HG02943 (cell line): Measurements from ENCODE around the gene MCAM.

ENCODE experiments used
- ATAC-seq: cut with Tn5 transposase; IDR thresholded peaks from one replicate; pipeline ENCODE4 v1.9.1; 2021; ENCODE audit warnings: mild to moderate bottlenecking, low read depth, moderate library complexity; ENCODE audit not compliant: unreplicated experiment

The MCAM gene

DNA sequence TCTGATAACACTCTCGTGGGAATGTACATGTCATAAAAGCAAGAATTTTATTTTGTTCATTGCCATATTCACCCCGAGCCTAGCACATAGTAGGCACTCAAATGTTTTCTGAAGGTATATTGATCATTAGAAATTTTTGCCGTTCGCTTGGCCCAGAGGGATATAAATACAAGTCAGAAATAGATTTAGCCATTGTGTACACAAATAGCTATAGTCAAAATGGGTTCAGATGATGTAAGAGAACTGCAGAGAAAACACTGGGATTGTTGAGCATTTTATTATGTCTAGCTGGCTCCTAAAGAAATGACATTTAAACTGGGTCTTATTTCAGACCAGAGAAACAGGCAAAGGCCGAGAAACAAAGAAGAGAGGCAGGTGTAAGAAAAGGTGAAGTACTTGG lies 49.3 kb downstream of the MCAM start:
- ATAC-seq: no peak

- no peak for ATAC-seq
These were observed 50.2 kb downstream of the MCAM start for GRCh38 chr11:119266517-119267255.

DNA sequence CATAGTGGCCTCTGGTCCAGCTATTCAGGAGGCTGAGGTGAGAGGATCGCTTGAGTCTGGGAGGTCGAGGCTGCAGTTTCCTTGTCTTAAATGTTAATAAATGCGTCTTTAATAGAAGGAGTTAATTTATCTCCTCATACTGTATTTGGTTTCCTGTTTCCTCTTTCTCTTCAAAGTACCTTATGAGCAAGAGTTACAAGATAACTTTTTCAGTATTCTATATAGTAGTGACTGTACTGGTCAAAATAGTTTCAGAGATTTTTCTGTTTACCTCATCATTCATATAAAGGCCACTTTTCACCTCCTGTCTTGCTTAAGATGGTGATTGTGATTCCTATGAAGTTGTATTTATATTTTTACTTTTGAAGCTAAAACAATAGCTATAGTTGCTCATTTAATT lies 50.9 kb downstream of the MCAM start:
- ATAC-seq: no peak

DNA sequence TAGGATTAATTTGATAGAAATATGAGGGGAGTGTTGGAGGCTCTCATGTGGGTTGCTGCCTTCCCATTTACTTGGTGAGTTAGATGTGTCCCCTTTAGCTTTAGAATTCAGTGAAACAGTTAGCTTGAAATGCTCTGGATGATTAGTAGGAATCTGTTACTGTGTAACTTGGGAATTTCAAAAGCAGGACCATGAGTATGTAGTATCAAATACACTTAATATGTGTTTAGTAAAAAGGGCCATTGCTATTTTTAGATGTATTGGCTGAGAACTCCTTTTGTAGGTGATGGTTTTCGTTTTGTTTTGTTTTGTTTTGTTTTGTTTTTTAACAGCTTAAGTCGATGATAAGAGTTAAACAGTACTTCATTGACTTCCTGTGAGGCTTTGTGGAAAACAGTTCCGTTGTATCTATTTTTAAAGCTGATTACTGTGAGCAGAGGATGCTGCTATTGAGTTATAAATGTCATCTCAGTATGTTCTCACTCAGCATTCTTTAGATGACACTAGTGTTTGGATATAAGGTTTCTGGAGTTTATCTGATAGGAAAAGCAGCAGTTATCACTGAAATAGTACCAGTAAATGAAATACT lies 53.5 kb downstream of the MCAM start:
- no peak for ATAC-seq

DNA sequence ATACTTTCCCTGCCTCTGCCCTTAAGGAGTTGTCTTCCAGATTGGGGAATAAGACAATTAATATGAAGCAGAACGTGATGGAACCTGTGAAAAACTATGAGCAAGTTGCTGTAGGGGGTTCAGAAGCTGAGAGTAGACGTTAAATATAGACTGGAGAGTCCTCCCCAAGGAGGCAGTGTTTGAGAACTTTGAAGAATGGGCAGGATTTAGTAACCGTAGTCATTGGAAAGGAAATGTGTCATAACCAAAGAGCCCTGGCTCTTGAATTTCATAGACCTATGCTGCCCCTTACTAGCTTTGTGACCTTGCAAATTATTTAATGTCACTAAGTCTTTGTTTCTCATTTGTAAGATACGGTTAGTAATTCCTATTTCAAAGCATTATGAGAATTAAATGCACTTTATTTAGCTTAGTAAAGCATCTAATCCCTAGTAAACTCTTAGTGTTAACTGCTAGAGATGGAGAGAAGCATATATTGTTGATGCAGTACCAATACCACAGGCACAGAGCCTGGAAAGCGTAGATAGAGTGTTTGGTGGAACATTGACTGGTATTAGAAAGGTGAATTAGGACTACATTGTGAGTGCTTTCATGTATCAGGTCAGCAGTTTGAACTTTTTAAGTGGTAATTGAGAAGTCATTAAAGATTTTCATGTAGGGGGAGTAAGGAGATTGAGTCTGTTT lies 54.1 kb downstream of the MCAM start:
- ATAC-seq: no peak

GRCh38 chr11:119258983-119259382 lies 57.9 kb downstream of the MCAM start:
- ATAC-seq: no peak
